ENCODE measurements around the gene SMARCD1.
"Not testable (repeated sequence)": the region's sequence is repeated elsewhere in the genome, so short reads cannot be mapped to it uniquely, and the experiment has no call there.

The SMARCD1 gene

DNA sequence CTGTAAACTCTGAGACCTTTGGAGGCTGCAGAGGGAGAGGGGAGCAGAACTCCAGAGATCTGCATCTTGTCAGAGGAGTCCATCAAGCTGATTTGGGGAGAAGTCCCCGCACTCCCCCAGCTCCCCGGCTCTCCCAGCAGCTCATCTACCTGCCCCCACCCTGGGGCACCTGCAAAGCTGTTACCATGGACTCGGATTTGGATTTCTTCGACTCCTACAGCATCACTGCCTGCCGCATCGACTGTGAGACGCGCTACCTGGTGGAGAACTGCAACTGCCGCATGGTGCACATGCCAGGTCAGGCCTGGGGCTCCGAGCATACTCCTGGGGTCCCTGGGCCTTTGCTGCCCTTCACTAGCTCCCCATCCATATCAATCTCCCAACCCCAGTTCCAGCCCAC is 6.9 kb upstream of the SMARCD1 start:
- DNase-seq: no peak

DNA sequence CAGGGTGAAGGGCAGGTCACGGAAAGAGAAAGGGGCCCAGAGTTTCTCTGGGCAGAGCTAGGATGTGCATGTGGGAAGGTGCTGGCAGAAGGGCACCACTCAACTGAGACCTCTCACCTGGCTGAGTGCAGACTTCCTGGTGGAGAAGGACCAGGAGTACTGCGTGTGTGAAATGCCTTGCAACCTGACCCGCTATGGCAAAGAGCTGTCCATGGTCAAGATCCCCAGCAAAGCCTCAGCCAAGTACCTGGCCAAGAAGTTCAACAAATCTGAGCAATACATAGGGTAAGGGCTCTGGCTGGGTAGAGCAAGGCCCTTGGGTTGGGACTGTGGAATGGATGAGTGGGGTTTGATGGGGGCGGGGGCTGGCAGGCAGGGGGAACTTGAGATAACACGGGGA is 5.4 kb upstream of the SMARCD1 start:
- no peak for DNase-seq

DNA sequence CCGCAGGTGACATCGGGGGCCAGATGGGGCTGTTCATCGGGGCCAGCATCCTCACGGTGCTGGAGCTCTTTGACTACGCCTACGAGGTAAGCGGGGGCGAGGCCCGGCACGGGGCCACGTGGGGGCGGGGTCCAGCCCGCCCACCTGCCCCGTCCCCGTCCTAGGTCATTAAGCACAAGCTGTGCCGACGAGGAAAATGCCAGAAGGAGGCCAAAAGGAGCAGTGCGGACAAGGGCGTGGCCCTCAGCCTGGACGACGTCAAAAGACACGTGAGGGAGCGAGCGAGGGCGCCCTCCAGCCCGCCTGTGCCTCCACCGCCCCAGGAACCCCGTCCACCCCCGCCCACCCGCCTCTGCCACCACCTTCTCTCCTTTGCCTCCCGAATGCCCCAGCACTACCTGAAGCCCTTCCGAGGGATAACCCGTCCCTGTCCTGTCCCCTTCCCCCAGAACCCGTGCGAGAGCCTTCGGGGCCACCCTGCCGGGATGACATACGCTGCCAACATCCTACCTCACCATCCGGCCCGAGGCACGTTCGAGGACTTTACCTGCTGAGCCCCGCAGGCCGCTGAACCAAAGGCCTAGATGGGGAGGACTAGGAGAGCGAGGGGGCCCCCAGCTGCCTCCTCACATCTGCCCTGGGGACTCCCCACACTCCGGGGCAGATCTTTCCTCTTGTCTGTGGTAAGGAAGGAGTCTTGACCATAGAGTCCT is 3.9 kb upstream of the SMARCD1 start:
- no peak for DNase-seq

DNA sequence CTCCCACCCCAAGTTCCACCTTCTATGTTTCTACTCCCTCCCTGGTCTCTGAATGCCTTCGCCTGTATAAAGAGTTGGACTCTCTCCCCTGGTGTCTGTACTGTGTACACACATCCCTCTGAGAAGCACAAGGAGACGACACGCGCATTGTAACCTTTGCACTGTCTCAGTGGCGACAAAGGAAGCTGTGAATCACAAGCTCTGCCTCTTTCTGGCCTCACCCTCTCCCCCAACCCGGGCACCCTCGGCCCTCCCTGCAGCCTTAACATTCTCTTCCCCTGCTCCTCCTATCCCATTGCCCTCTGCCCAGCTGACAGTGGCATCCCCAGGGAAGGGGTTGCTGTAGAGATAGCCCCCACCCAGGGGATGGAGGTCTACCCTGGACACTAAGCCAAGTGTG is 2.5 kb upstream of the SMARCD1 start:
- no peak for DNase-seq

DNA sequence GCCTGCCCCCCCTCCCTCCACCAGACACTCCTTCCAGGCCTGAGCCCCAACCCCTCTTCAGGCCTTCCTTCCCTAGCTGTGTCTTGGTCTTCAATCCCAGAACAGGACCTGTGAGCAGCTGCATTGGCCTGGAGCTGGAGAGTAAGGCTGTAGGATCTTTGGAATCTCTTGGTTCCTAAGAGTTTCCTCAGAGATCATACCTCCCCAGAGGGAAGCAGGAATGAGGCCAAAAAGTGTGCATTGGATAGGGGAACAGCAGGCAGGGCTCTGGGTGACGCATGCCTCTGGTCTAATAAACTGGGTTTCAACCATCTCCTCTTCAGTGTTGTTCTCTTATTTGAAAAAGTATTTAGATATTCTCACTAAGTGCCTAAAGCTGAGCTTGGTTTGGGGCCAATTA is 1.8 kb upstream of the SMARCD1 start:
- no peak for DNase-seq

DNA sequence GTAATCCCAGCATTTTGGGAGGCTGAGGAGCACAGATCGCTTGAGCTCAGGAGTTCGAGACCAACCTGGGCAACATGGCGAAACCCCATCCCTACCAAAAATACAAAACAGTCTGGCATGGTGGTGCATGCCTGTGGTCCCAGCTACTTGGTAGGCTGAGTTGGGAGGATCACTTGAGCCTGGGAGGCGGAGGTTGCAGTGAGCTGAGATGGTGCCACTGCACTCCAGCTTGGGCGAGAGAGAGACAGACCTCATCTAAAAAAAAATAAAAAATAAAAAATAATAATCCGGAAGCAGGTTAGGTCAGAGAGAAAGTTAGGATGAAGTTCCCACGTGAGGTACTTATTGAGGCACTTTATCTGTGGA is 750 bp upstream of the SMARCD1 start:
- not testable (repeated sequence) for DNase-seq

DNA sequence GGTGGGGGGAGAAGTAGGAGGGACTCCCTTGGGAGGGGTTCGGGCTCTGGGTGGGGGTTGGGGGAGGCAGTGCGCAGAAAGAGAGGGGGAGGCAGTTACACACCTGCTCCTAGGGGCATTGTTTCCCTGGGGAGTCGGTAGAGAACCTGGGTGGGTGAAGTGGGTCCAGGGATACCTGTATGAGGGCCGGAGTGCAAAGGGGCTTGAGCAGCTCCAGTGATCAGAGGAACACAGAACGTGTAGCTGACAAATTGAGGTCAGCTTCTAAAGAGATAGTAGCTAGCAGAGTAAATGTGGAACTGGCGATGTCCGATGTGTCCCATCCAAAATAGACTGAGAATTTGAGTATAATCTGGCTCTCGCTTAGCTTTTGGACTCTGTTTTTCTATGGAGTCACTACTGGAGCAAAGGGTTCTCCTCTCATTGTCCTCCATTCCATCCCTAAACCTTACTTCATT is 502 bp downstream of the SMARCD1 start:
- DNase-seq: peak in 1 of 14 donors; percentile 73

DNA sequence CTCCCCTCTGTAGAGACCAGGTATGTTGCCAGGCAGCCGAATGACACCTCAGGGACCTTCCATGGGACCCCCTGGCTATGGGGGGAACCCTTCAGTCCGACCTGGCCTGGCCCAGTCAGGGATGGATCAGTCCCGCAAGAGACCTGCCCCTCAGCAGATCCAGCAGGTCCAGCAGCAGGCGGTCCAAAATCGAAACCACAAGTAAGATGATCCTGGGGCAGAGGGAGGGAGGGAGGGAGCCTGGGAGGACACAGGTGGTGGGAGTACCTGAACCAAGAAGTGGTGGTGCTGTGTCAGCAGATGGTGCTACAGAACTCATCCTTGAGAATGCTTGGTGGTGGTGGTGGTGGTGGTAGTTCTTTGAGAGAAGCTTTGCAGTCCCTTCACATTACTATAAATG is 1.0 kb downstream of the SMARCD1 start:
- peak in 1 of 14 donors; percentile 18 for DNase-seq

DNA sequence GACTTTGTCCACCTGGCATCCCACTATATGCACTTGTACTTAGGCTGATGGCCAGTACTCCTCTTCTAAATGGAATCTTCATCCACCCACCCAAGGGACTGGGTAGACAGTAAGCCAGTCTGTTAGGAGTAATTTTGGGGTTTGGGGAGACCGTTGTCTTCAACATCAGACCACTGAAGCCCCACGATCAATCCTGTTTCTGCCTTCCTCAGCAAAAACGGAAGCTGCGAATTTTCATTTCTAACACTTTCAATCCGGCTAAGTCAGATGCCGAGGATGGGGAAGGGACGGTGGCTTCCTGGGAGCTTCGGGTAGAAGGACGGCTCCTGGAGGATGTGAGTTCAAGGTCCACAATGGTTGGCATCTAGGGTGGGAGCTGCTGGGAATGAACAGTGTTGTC is 2.0 kb downstream of the SMARCD1 start:
- no peak for DNase-seq

DNA sequence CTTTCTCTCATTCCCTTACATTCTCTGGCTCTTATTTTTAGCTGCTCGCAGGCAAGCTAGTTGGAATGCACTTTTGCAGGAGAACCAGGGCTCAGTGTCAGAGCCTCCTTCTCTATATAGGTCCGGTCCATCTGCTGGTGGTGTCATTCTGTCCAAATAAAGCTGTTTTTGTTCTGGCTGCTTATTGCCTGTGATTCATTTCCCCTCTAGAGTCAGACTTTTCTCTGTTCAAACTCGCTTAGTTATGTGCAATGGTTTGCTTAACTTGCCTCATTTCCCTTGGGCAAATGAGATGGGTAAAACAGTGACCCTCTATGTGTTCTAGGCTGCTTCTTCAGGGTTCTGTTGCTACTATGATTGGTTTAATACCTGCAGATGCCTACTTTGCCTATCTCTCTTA is 2.9 kb downstream of the SMARCD1 start:
- no peak for DNase-seq

DNA sequence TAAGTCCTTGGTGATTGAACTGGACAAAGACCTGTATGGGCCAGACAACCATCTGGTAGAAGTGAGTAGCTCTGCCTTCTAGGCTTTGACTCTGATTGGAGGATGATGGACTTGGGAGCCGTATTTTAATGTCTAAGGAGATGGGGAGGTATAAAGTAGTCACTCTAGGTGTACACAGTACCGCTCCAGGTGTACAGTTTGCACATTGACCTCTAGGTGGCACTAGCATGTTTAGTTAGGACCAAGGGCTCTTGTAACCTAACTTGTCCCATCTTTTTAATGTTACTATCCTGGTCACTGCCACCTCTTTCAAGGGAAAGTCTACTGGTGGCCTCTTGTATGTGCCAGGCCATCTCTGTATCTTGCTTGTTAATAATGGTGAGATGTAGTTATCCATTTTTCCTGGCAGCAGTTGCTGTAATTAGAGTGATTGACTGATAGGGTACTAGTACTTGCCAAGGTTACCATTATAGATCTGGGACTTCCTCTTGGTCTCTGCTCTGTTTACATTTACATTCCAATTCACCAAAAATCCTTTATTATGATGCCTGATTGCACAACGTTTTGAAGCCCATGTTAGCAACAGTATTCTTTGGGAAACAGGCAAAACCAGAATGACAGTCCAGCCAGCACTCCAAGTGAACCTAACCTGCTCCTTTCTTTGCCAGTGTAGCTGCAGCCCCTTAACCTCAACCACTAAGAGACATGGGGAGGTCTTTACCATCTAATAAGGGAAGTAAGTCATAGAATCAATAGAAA is 3.6 kb downstream of the SMARCD1 start:
- peak in 7 of 14 donors; percentile 11 to 57 (median 15) for DNase-seq

DNA sequence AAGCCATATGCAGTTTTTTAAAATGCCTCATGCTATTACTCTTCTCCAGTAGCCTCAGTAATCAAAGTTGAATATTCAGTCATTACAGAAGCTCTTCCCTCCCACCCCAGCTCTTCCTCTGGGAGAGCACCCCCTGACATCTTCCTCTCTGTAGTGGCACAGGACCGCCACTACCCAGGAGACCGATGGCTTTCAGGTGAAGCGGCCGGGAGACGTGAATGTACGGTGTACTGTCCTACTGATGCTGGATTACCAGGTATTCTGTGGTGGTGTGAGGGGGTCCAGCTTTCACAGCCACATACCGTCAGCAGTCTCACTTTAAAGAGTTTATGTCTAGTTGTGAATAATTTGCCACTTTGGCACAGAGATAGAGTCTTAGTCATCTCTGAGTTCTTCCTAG is 4.6 kb downstream of the SMARCD1 start:
- no peak for DNase-seq

DNA sequence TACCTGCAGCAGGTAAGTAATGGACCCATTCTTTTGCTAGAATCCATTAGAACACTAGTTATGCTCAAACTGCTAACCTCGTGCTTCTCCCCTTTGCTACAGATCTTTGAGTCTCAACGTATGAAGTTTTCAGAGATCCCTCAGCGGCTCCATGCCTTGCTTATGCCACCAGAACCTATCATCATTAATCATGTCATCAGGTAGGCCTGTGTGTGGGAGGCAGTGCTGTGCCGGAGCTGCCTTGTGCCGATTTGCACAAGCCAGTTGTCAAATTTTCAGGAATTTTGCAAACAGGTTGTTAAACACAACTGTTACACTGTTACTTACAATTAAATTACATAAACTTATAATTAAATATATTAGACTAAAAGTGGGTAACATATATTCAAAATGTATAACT is 5.2 kb downstream of the SMARCD1 start:
- no peak for DNase-seq

DNA sequence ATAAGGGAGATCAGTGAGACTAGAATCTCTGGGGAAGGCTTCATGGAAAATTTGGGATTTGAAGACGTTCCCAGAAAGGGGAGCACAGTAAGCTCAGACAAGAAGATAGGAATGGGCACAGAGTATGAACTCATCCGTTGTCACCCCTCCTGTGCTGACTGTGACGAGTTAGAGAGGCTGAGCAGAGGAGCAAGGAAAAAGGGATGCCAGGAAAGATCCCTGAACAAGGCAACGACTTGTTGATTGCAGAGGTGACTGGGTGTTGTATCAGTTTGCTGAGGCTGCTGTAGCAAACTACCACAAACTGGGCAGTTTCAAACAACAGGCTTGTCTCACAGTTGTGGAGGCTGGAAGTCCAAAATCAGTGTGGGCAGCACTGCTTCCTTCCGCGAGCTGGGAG is 12.8 kb downstream of the SMARCD1 start:
- no peak for DNase-seq

DNA sequence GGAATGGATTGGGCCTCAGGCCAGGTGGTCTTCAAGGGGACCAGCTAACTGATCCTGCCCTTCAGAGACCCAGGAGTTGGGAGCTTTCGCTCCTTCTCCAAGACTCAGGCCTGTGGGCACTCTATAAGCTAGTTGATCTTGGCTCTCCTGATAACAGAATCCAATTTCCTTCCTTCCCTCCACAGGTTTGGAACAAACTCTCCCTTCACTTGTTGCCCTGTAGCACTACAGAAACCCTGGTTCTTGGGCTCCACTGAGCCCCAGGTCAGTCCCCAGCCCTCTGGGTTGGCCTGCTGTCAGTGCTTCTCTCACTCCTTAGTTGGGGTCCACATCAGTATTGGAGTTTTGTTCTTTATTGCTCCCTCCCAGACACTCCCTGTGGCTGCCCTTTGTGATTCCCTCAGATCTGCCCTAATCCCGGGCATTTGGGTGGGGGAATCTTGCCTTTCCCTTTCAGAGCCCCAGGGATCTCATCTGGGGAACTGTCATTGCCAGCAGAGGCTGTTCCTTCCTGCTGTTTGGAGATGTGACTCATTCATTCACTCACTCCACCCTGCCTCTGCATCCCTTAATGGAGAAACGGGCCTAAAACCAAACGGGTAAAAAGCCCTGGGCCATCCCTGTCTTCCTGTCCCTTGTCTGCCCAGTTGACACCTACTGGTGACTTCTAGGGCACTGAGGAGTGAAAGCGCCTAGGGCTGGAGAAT is 14.3 kb downstream of the SMARCD1 start:
- DNase-seq: no peak

DNA sequence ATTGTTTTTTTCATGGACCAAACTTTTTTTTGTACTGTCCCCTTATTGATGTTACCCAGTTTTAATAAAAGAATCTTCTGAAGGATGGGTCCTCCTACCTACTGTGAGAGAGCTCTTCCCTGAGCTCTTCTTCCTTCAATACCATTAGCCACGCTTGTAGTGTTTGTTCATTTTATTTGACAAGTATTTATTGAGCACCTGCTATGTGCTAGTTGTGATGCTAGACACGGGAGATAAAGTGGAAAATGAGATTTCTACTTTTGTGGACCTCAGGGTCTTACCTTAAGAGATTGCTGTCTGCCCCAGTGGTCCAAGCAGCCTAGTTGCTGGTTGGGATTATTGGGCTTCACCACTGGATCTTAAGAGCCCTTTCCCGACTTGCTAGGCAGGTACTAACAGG is 15.4 kb downstream of the SMARCD1 start:
- DNase-seq: no peak

DNA sequence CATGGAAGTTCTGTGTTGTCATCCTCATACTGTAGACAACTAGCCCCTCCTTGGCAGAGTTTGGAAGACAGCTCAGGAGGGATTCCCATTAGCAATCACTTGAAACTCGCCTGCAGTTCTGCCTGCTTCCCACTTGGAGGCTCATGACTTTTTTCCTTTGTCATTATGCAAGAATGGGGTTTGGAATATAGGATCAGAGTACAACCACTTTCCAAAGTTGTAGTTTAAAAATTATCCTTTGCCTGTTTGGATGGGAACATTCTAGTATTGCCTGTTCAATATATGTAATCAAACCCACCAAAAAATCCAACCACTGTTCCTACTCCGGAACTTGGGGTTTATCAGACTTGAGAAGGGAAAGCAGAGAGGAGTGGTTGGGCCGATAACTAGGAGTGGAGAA is 16.5 kb downstream of the SMARCD1 start:
- DNase-seq: peak in 1 of 14 donors; percentile 35

DNA sequence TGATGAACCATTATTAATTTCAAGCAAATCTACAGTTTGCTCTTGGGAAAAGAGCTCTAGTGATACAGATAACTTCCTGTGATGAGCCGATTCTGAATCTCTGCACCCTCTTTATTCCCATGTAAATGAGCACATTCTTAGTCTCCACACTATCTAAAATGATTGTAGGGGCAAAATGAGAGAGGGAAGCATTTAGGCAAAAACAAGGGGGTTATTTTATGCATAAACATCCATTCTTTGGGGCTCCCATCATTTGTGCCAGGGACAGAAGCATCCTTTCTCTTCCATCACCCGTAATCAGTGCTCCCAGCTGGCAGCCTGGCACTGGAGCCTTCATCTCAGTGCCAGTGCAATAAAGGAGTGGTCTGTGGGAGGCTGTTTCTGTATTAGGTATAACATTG is 17.0 kb downstream of the SMARCD1 start:
- DNase-seq: peak in 7 of 14 donors; percentile 40 to 82 (median 54)

DNA sequence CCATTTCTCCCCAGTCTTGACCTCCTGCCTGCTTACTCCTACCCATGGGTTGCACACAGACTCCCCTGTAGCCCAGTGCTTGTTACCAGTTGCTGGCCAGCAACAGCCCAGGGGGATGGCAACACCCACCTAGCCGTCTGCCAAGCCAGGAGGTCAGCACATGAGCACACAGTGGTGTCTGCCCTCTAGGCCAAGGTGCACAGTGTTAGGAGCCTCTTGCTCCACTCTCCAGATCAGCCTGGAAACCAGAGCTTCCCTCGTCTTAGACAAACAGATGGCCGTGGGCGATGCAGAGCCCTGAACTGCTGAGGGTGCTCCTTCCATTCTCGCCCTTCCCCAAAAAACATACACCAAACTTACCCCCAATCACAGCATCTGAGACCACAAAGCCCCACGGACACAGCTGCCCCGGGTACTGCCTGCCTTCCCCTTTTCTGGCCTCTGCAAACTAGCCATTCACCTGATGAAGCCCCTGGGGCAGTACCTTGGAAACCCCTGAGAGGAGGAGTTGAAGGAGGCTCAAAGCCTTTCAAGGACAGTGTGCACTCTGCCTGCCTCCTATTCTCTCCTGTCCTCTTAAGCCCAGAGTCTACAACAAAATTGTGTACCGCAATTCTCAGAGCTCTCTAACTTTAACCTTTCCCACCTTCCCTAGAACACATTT is 17.6 kb downstream of the SMARCD1 start:
- DNase-seq: peak in 4 of 14 donors; percentile 46 to 68 (median 56)

DNA sequence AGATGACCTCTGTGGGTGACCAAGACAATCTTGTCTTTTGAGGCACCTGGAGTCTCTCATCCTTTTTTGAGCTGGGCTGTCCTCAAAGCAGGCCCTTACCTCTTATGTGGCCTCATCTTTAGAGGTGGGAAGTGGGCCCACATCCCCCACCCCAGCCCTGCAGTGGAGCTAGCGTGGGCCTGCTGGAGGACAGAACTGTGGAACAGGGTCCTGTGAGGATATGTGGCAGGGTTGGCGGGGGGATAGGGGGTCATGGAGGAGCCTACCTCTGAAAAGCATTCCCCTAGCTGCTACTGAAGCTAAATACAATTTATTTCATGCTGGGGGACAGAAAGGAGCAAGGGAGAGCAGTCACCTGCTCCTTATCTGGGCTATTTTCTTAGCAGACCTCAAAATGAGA is 18.2 kb downstream of the SMARCD1 start:
- DNase-seq: no peak

DNA sequence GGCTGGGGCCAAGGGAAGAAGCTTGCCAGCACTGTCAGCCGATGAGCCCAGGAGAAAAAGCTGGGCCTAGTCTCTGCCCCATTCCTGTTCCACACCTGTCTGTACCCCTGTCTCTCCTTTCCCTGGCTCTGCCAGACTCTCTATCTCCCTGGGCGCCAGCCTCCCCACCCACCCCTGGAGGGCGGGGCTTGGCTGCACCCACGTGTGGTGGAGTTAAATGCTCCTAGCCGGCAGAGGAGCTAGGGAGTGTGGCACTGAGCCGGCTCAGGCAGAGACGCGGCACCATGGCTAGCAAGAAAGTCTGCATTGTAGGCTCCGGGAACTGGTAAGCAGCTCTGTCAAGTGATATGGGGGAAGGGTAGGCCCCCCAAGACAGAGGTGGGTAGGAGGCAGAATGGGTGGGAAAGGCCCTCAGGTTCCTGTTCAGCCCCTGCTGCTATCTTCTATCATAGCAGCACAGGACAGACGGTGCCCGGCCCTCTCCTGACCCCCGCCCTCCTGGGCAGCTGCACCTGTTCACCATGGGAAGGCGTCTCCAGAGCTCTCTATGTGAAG is 18.7 kb downstream of the SMARCD1 start, which contains the start of gene GPD1:
GPD1 (plus strand) TSS at position 242 of the 555 bp plus-strand sequence; CDS start at position 285, 43 bp downstream.
- DNase-seq: peak in 12 of 14 donors; percentile 12 to 84 (median 52)
